ENCODE data around the gene KLHL33. TPM values are rescaled to one million over a fixed set of nuclear protein-coding genes. Genes with fewer than 3 reads are reported as not detected.

The KLHL33 gene
- total RNA-seq, 4 donors from 2014 or later: 0.16 to 0.27 TPM; not detected in 2

- TF ChIP-seq POLR2AphosphoS5 (IDR thresholded peaks at IDR 0.05) (no peak), EP300 (IDR thresholded peaks at IDR 0.05; ENCODE audit: low read depth) (no peak), POLR2A (IDR thresholded peaks at IDR 0.05) (no peak), CTCF (IDR thresholded peaks at IDR 0.05) (no peak)
- in situ Hi-C loops (cut with MboI; ENCODE audit: low pct_ligation_motif_present in 1 of 4, low pct_unique_long_range_greater_than_20kb in 1 of 4, low sequenced_read_pairs in 3 of 4) (loop anchor here in 1 of 4 donors (25.0 kb wide), 1 partner anchor 191 kb away; no protein-coding TSS in a partner anchor), intact Hi-C loops (cut with DNase I; ENCODE audit: low total_unique reads) (no loop called here)
- Histone ChIP-seq H3K27ac (no peak overlapping the region), H3K36me3 (no peaks in the 10 kb centered on the region), H3K9me3 (no peaks in the 10 kb centered on the region), H3K4me1 (peaks cover 0 to 38% (median 25%) of the 10 kb centered on the region in 4 donors), H3K4me3 (no peak overlapping the region), H3K27me3 (no peaks in the 10 kb centered on the region)
- 43 to 54% methylated on average over 2 of the region's 2 CpGs for WGBS, 2 donors (ENCODE audit: low coverage in 1 of 2)
- DNase-seq: no peak
Observed at GRCh38 chr14:20421267-20421666, 14.7 kb downstream of the KLHL33 start.

GRCh38 chr14:20419419-20419818 lies 16.5 kb downstream of the KLHL33 start:
- H3K4me3 ChIP-seq: no peak overlapping the region
- in situ Hi-C loops (cut with MboI; ENCODE audit: low pct_ligation_motif_present in 1 of 4, low pct_unique_long_range_greater_than_20kb in 1 of 4, low sequenced_read_pairs in 3 of 4): loop anchor here in 2 of 4 donors (10.0 to 25.0 kb wide), 2 partner anchors 45 to 193 kb away; partner anchors contain the start of genes PIP4P1 (in 1 of the 2) and PNP (in 1 of the 2)
- TF ChIP-seq EP300 (IDR thresholded peaks at IDR 0.05; ENCODE audit: low read depth): no peak
- TF ChIP-seq POLR2A (IDR thresholded peaks at IDR 0.05): no peak
- no peak for TF ChIP-seq POLR2AphosphoS5 (IDR thresholded peaks at IDR 0.05)
- peak in 1 of 5 experiments; percentile 12 for TF ChIP-seq CTCF (IDR thresholded peaks at IDR 0.05)
- no peaks in the 10 kb centered on the region for H3K9me3 ChIP-seq
- 64% methylated on average over 1 of the region's 1 CpG; no CpG with 5 or more reads in 1 of the 2 donors for WGBS, 2 donors (ENCODE audit: low coverage in 1 of 2)
- no peaks in the 10 kb centered on the region for H3K27me3 ChIP-seq
- no peaks in the 10 kb centered on the region for H3K36me3 ChIP-seq
- DNase-seq: no peak
- peak overlapping the region; percentile 83 to 99 (median 89) for H3K27ac ChIP-seq
- intact Hi-C loops (cut with DNase I; ENCODE audit: low total_unique reads): no loop called here
- peaks cover 0 to 55% (median 33%) of the 10 kb centered on the region in 4 donors for H3K4me1 ChIP-seq

GRCh38 chr14:20418501-20418909 lies 17.5 kb downstream of the KLHL33 start:
- no peaks in the 10 kb centered on the region for H3K36me3 ChIP-seq
- intact Hi-C loops (cut with DNase I; ENCODE audit: low total_unique reads) (no loop called here), in situ Hi-C loops (cut with MboI; ENCODE audit: low pct_ligation_motif_present in 1 of 4, low pct_unique_long_range_greater_than_20kb in 1 of 4, low sequenced_read_pairs in 3 of 4) (loop anchor here in 2 of 4 donors (10.0 to 25.0 kb wide), 2 partner anchors 46 to 194 kb away; partner anchors contain the start of genes PIP4P1 (in 1 of the 2) and PNP (in 1 of the 2))
- no peaks in the 10 kb centered on the region for H3K27me3 ChIP-seq
- H3K27ac ChIP-seq: peak overlapping the region; percentile 83 to 99 (median 89)
- TF ChIP-seq CTCF (IDR thresholded peaks at IDR 0.05) (no peak), POLR2AphosphoS5 (IDR thresholded peaks at IDR 0.05) (peak; percentile 77 to 91 (median 83)), EP300 (IDR thresholded peaks at IDR 0.05; ENCODE audit: low read depth) (no peak), POLR2A (IDR thresholded peaks at IDR 0.05) (peak; percentile 70)
- peak; percentile 69 for DNase-seq
- no peak overlapping the region for H3K4me3 ChIP-seq
- WGBS, 2 donors (ENCODE audit: low coverage in 1 of 2): 58 to 80% methylated on average over 1 to 2 of the region's 2 CpGs
- H3K4me1 ChIP-seq: peaks cover 0 to 64% (median 42%) of the 10 kb centered on the region in 4 donors
- no peaks in the 10 kb centered on the region for H3K9me3 ChIP-seq

GRCh38 chr14:20417250-20418186 lies 18.4 kb downstream of the KLHL33 start:
- Histone ChIP-seq H3K9me3 (no peaks in the 10 kb centered on the region), H3K27me3 (no peaks in the 10 kb centered on the region), H3K36me3 (no peaks in the 10 kb centered on the region), H3K4me3 (no peak overlapping the region), H3K27ac (peak overlapping the region; percentile 83 to 99 (median 89)), H3K4me1 (peaks cover 0 to 64% (median 43%) of the 10 kb centered on the region in 4 donors)
- DNase-seq: peak; percentile 22
- intact Hi-C loops (cut with DNase I; ENCODE audit: low total_unique reads): no loop called here
- TF ChIP-seq POLR2AphosphoS5 (IDR thresholded peaks at IDR 0.05) (peak in 1 of 3 donors; percentile 12), POLR2A (IDR thresholded peaks at IDR 0.05) (no peak), EP300 (IDR thresholded peaks at IDR 0.05; ENCODE audit: low read depth) (no peak)
- in situ Hi-C loops (cut with MboI; ENCODE audit: low pct_ligation_motif_present in 1 of 4, low pct_unique_long_range_greater_than_20kb in 1 of 4, low sequenced_read_pairs in 3 of 4): loop anchor here in 2 of 4 donors (10.0 to 25.0 kb wide), 2 partner anchors 47 to 195 kb away; partner anchors contain the start of genes PIP4P1 (in 1 of the 2) and PNP (in 1 of the 2)
- WGBS, 2 donors (ENCODE audit: low coverage in 1 of 2): 47 to 57% methylated on average over 2 to 7 of the region's 7 CpGs
